ENCODE results near the gene PFDN5.

The PFDN5 gene

GRCh38 chr12:53343969-53344368 is 48.6 kb downstream of the PFDN5 start:
- H3K4me2 ChIP-seq (ENCODE audit: low read length) = no peak overlapping the region

GRCh38 chr12:53344487-53344823 is 49.1 kb downstream of the PFDN5 start:
- Histone ChIP-seq H3K27me3 (ENCODE audit: insufficient read depth, low read length) (no peaks in the 10 kb centered on the region; the same call in 1 of the 2 replicates), H3K9me3 (ENCODE audit: low read length) (no peaks in the 10 kb centered on the region), H3K4me3 (ENCODE audit: low read depth, low read length, poor library complexity, severe bottlenecking) (peak overlapping the region; percentile 29), H3K9ac (ENCODE audit: low read length) (no peak overlapping the region), H3F3A (ENCODE audit: insufficient read depth, low read length) (no peaks in the 10 kb centered on the region), H3K36me3 (ENCODE audit: insufficient read depth, low read length) (no peaks in the 10 kb centered on the region), H3K79me2 (ENCODE audit: insufficient read depth, low read length) (no peaks in the 10 kb centered on the region), H4K20me1 (ENCODE audit: insufficient read depth, low read length) (no peaks in the 10 kb centered on the region), H3K27ac (ENCODE audit: low read depth, low read length, poor library complexity, severe bottlenecking) (no peak overlapping the region), H2AFZ (ENCODE audit: low read length) (no peak overlapping the region), H3K9me2 (ENCODE audit: low read depth, low read length) (no peaks in the 10 kb centered on the region), H3K4me2 (ENCODE audit: low read length) (peak overlapping the region; percentile 43; the same call in 1 of the 2 replicates), H3K4me1 (ENCODE audit: insufficient read depth, low read length, severe bottlenecking) (peaks cover 6% of the 10 kb centered on the region)
- TF ChIP-seq, protein P1, sequence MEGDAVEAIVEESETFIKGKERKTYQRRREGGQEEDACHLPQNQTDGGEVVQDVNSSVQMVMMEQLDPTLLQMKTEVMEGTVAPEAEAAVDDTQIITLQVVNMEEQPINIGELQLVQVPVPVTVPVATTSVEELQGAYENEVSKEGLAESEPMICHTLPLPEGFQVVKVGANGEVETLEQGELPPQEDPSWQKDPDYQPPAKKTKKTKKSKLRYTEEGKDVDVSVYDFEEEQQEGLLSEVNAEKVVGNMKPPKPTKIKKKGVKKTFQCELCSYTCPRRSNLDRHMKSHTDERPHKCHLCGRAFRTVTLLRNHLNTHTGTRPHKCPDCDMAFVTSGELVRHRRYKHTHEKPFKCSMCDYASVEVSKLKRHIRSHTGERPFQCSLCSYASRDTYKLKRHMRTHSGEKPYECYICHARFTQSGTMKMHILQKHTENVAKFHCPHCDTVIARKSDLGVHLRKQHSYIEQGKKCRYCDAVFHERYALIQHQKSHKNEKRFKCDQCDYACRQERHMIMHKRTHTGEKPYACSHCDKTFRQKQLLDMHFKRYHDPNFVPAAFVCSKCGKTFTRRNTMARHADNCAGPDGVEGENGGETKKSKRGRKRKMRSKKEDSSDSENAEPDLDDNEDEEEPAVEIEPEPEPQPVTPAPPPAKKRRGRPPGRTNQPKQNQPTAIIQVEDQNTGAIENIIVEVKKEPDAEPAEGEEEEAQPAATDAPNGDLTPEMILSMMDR (IDR thresholded peaks at IDR 0.05; ENCODE audit: low read length) = no peak
- no peak for TF ChIP-seq EZH2 (IDR thresholded peaks at IDR 0.05; ENCODE audit: borderline replicate concordance, low read length)

More at GRCh38 chr12:53343969-53344368, 48.6 kb downstream of the PFDN5 start:
- Histone ChIP-seq H3K27ac (ENCODE audit: low read depth, low read length, poor library complexity, severe bottlenecking) (no peak overlapping the region), H3F3A (ENCODE audit: insufficient read depth, low read length) (no peaks in the 10 kb centered on the region), H3K36me3 (ENCODE audit: insufficient read depth, low read length) (no peaks in the 10 kb centered on the region), H3K4me1 (ENCODE audit: insufficient read depth, low read length, severe bottlenecking) (peaks cover 6% of the 10 kb centered on the region), H4K20me1 (ENCODE audit: insufficient read depth, low read length) (no peaks in the 10 kb centered on the region), H3K9me3 (ENCODE audit: low read length) (no peaks in the 10 kb centered on the region), H3K79me2 (ENCODE audit: insufficient read depth, low read length) (no peaks in the 10 kb centered on the region), H2AFZ (ENCODE audit: low read length) (no peak overlapping the region), H3K9me2 (ENCODE audit: low read depth, low read length) (no peaks in the 10 kb centered on the region), H3K4me3 (ENCODE audit: low read depth, low read length, poor library complexity, severe bottlenecking) (no peak overlapping the region), H3K9ac (ENCODE audit: low read length) (no peak overlapping the region), H3K27me3 (ENCODE audit: insufficient read depth, low read length) (no peaks in the 10 kb centered on the region; the same call in 1 of the 2 replicates)
- TF ChIP-seq, protein P1 (IDR thresholded peaks at IDR 0.05; ENCODE audit: low read length) = no peak
- no peak for TF ChIP-seq EZH2 (IDR thresholded peaks at IDR 0.05; ENCODE audit: borderline replicate concordance, low read length)

- Histone ChIP-seq H3K9me3 (ENCODE audit: low read length) (no peaks in the 10 kb centered on the region), H3F3A (ENCODE audit: insufficient read depth, low read length) (no peaks in the 10 kb centered on the region), H3K9me2 (ENCODE audit: low read depth, low read length) (no peaks in the 10 kb centered on the region), H3K79me2 (ENCODE audit: insufficient read depth, low read length) (no peaks in the 10 kb centered on the region), H3K36me3 (ENCODE audit: insufficient read depth, low read length) (no peaks in the 10 kb centered on the region), H3K4me1 (ENCODE audit: insufficient read depth, low read length, severe bottlenecking) (peaks cover 6% of the 10 kb centered on the region), H3K4me2 (ENCODE audit: low read length) (peak overlapping the region; percentile 94), H3K4me3 (ENCODE audit: low read depth, low read length, poor library complexity, severe bottlenecking) (peak overlapping the region; percentile 63), H3K9ac (ENCODE audit: low read length) (peak overlapping the region; percentile 47; the same call in 1 of the 2 replicates), H2AFZ (ENCODE audit: low read length) (no peak overlapping the region; the same call in 1 of the 2 replicates), H4K20me1 (ENCODE audit: insufficient read depth, low read length) (no peaks in the 10 kb centered on the region), H3K27ac (ENCODE audit: low read depth, low read length, poor library complexity, severe bottlenecking) (no peak overlapping the region), H3K27me3 (ENCODE audit: insufficient read depth, low read length) (no peaks in the 10 kb centered on the region; the same call in 1 of the 2 replicates)
- no peak for TF ChIP-seq EZH2 (IDR thresholded peaks at IDR 0.05; ENCODE audit: borderline replicate concordance, low read length)
- TF ChIP-seq, protein P1 (IDR thresholded peaks at IDR 0.05; ENCODE audit: low read length) = peak; percentile 85
These were observed 49.6 kb downstream of the PFDN5 start for GRCh38 chr12:53344824-53345485.

All from OCI-LY1 (cell line).